ENCODE data around the gene PITRM1.

Gene PITRM1

DNA sequence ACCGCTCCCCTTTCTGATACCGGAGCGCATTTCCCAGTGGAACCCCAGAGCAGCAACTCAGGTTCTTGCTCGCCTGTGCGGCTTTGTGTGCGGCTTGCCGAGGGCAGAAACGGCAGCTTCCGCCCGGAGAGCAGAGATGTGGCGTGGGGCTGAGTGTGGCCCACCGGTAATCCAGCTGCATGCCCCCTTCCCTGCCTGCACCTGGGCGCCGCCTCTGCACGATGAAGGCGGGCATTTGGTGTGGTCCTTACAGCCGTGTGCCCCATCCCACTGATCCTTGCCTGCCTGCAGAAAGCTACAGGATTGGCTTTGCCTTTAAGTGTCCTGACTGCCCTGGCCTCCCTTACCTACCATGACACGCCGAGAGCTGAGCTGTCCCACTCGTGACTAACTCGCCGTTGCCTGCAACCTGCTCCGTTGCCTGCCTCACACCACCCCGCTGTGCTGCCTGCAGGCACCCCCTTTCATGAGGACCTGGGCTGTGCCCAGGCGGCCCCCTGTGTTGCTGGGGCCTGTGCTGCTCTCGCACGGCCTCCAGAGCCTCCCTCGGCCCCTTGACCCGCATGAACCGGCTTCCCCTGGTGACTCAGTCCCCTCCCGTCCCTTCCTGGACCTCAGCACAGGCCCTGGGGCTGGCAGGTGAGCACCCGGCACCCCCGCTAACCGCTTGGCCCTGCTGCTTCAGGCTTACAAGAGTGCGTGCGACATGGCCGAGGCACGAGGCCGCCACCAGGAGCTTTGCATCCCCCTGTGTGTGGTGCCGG lies 48.0 kb downstream of the PITRM1 start:
- TF ChIP-seq CTCF (IDR thresholded peaks at IDR 0.05; ENCODE audit: low read depth, low read length) = no peak
- DNase-seq (ENCODE audit: low read depth, low spot score) = no peak
- in situ Hi-C loops (cut with HindIII; ENCODE audit: low sequenced_read_pairs) = no loop called here
- H3K4me3 ChIP-seq (ENCODE audit: low read depth, low read length) = no peak overlapping the region

DNA sequence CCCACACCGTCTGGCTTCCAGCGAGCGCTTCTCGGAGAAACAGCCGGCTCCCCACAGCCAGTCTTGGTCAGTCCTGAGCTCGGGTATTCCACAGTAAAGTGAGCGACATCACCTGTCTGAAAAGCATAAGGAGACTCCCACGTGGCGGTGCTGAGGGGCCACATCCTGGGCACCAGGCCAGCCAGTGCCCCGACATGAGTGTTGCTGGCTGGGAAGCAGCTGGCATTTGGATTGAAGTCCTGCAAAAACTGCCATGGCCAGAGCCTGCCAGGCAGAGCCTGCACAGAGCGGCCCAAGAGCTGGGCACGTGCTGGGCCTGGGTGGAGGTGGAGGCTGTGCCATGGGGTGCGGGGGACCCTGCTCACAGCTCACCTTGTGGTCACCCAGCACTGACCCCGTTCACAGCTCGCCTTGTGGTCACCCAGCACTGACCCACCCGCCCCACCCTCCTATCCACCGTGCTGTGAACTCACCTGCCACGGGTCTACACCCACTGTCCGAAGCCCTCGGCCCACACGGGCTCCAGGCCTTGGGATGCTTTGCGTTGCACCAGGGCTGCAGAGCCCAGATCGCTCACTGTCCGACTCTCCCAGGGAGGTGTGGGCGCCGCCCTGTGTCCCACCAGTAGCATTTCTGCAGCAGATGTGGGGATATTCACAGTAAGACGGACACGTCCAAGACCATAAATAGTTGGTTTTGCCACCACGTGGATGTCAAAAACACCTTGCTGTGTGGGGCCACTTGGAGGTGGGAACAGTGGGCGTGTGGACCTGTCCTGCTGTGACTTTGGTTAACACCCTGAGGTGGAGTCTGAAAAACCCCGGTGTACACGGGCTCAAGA lies 48.8 kb downstream of the PITRM1 start:
- H3K4me3 ChIP-seq (ENCODE audit: low read depth, low read length) = no peak overlapping the region
- DNase-seq (ENCODE audit: low read depth, low spot score) = no peak
- no peak for TF ChIP-seq CTCF (IDR thresholded peaks at IDR 0.05; ENCODE audit: low read depth, low read length)
- in situ Hi-C loops (cut with HindIII; ENCODE audit: low sequenced_read_pairs) = no loop called here

DNA sequence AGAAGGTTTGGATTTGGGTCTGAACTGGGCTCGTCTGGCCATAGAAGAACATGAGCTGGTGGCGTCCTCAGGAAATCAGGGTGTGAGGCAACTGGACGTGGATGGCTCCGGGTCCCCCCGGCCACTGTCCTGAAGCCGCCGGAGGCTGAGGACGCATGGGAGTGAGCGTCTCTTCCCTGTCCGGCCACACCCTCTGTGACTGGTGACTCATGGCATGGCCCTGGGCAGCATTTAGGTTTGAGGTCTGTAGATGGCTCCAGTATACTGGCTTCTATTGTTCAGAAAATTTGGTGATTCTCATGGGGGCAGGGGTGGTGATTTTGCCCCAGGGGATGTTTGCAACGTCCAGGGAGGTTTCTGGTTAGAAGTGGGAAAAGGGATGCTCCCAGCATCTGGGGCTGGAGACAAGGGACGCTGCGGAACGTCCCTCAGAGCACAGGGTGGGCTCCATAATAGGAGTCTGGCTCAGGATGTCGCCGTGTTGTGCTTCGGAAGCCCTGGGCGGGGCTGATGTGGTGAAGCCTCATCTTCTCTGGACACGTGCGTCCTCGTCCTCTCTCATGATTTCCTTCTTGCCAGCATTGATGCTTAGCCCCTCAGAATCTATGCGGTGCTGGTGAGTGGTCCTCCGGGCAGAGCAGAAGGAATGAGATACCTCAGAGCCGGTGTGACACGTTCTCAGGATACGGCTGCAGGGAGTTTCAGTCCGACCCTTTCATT lies 49.9 kb downstream of the PITRM1 start:
- DNase-seq (ENCODE audit: low read depth, low spot score) = no peak
- H3K4me3 ChIP-seq (ENCODE audit: low read depth, low read length) = no peak overlapping the region
- in situ Hi-C loops (cut with HindIII; ENCODE audit: low sequenced_read_pairs) = no loop called here
- no peak for TF ChIP-seq CTCF (IDR thresholded peaks at IDR 0.05; ENCODE audit: low read depth, low read length)

- no peak for DNase-seq (ENCODE audit: low read depth, low spot score)
- in situ Hi-C loops (cut with HindIII; ENCODE audit: low sequenced_read_pairs) = no loop called here
Observed at GRCh38 chr10:3122034-3122433, 50.5 kb downstream of the PITRM1 start.

DNA sequence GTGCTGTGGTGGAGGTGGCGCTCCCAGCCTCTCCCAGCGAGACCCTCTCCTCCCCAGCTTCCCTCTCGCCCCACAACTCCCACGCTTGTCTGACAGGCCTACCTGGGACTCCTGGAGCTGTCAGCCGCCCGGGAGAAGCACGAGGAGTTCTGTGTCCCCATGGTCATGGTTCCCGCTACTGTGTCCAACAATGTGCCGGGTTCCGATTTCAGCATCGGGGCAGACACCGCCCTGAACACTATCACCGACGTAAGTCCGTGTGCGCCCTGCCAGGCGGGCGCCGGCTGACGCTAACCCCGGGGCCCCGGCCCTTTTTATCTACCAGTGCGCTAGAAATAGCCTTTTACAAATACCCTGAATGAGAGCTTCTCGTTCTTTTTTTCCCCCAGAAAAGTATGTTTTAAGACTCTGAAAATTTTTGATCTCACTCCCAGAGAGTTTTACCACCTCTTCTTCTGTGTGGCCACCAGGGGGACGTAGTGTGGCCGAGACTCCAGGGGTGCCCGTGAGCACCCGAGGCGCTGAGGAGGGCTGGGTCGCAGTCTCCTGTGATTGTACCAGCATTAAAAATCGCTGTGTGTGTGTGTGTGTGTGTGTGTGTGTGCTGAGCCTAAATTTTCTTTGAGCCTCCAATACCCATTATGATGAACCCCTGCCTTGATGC lies 52.7 kb downstream of the PITRM1 start:
- no peak for DNase-seq (ENCODE audit: low read depth, low spot score)
- peak; percentile 53 for TF ChIP-seq CTCF (IDR thresholded peaks at IDR 0.05; ENCODE audit: low read depth, low read length)
- in situ Hi-C loops (cut with HindIII; ENCODE audit: low sequenced_read_pairs) = no loop called here

More at GRCh38 chr10:3122034-3122433, 50.5 kb downstream of the PITRM1 start:
- no peak overlapping the region for H3K4me3 ChIP-seq (ENCODE audit: low read depth, low read length)
- TF ChIP-seq CTCF (IDR thresholded peaks at IDR 0.05; ENCODE audit: low read depth, low read length) = no peak

GRCh38 chr10:3118641-3119091 lies 53.9 kb downstream of the PITRM1 start:
- in situ Hi-C loops (cut with HindIII; ENCODE audit: low sequenced_read_pairs) = no loop called here
- no peak for DNase-seq (ENCODE audit: low read depth, low spot score)
- no peak overlapping the region for H3K4me3 ChIP-seq (ENCODE audit: low read depth, low read length)
- no peak for TF ChIP-seq CTCF (IDR thresholded peaks at IDR 0.05; ENCODE audit: low read depth, low read length)

More for the DNA sequence above, 52.7 kb downstream of the PITRM1 start:
- H3K4me3 ChIP-seq (ENCODE audit: low read depth, low read length) = no peak overlapping the region
